KOPT-K1 (cell line): ENCODE results near the gene EBF4.

Experiments used
- H3K27ac ChIP-seq: fragments of 200-600 bp; sonication (generic); 2 replicates; pipeline ENCODE4 v1.5.1; 2016; ENCODE audit warnings: antibody characterized with exemption, mild to moderate bottlenecking, low read depth, low read length; ENCODE audit not compliant: poor library complexity, severe bottlenecking
- H3K36me3 ChIP-seq: fragments of 200-600 bp; sonication (generic); 2 replicates; pipeline ENCODE4 v1.5.1; 2017; ENCODE audit warnings: antibody characterized with exemption, mild to moderate bottlenecking, low read length, moderate library complexity; ENCODE audit not compliant: insufficient read depth
- H3K9me3 ChIP-seq: fragments of 200-600 bp; sonication (generic); 2 replicates; pipeline ENCODE4 v1.5.1; 2017; ENCODE audit warnings: antibody characterized with exemption, low read length, mild to moderate bottlenecking; ENCODE audit not compliant: insufficient read depth, poor library complexity, severe bottlenecking

EBF4 gene

DNA sequence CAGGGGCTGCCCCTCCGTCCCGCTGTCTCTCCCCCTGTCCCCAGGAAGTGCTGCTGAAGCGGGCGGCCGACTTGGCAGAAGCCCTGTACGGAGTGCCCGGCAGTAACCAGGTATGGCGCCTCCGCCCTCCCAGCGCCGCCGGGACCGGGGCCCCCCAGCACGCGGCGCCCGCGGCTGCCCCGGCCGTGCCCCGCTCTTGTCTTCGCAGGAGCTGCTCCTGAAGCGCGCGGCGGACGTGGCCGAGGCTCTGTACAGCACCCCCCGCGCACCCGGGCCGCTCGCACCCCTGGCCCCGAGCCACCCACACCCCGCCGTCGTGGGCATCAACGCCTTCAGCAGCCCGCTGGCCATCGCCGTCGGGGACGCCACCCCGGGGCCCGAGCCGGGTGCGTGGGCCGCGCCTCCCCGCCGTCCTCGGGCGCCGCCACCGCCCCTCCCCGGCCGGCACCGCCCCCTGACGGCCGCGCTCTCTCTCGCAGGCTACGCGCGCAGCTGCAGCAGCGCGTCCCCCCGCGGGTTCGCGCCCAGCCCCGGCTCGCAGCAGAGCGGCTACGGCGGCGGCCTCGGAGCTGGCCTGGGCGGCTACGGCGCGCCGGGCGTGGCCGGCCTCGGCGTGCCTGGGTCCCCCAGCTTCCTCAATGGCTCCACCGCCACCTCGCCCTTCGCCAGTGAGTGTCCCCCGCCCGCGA lies 59.4 kb downstream of the EBF4 start:
- no peaks in the 10 kb centered on the region for H3K9me3 ChIP-seq
- H3K27ac ChIP-seq: no peak overlapping the region
- no peaks in the 10 kb centered on the region for H3K36me3 ChIP-seq

DNA sequence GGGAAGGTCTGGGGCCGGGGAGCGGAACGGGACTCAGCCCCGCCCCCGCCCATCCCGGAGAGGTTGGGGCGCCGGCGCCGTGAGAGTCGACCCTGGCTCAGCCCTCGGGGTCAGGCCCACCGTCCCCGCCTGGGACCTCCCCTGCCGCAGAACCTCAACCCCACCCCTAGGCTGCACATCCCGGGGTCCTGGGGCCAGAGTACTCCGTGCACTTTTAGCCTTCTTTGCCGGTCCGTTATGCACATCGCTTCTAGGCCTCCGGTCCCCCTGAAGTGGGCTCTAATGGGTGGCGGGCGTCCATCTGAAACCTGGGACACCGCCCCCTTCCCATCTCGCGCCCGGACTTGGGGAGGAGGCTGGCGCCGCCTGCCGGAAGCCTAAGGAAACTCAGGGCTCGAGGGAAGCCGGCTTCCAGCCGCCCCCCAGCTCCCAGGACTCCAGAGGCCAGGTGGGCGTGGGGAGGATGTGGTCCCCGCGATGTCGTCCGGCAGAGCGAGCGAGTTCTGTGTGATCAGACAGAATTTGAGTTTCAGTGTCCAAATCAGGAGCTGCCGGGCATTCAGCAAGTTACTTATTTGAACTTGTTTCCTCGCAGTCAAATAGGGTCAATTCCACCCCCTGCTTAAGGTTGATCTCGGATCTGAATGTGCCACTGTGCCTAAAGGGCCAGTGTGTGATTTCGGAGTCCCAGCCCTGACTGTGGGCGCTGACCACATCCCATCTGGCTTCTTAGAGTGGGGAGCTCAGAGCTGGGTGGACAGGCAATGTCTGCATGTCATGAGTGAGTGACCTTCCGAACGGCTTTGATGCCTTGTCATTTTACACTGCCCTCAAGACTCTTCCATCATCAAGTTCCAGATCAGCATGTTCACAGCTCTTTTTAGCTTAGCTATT lies 60.2 kb downstream of the EBF4 start:
- Histone ChIP-seq H3K27ac (no peak overlapping the region), H3K9me3 (no peaks in the 10 kb centered on the region), H3K36me3 (no peaks in the 10 kb centered on the region)

DNA sequence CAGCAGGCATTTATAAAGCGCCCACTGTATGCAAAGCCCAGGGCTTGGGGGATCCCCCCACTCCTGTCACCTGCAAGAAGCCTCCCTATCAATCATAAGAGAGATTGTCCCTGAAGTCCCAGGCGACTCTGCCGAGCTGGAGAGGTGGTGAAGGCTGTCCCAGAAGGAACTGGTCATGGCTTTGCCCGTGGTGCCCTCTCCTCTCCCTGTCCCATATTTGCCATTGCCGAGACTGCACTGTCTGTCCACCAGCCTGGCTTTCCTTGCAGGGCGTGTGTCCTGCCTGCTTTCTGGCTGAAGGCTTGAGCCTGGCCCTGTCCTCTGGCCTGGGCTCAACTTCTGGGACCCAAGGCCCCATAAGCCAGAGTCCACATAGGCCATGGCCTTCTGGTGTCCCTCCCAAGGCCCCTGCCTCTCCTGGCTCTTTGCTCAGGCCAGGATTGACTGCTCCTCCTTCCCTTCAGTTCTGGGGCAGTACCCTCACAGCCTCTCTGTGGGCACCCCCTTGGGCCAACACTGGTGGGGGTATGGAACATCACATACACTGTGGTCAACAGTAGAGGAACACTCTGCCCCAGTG lies 61.0 kb downstream of the EBF4 start:
- Histone ChIP-seq H3K27ac (no peak overlapping the region), H3K36me3 (no peaks in the 10 kb centered on the region), H3K9me3 (no peaks in the 10 kb centered on the region)

DNA sequence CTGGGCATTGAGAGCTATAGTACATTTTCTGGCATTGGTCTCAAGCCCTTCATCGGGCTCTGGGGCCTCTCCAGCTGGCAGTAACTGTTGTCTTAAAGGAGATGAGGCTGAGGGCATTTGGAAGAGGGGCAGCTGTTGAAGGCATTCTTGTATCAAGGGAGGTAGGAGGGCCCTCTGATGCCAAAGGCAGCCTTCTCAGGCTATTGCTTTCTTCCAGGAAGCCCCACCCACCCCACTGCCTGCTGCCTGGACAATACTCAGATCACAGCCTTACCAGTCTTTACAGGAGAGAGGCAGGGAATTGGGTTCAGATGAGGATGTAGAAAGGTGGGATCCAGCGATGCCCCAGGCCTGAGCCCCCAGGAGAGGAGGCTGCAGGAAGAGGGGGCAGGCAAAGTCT lies 61.8 kb downstream of the EBF4 start:
- no peaks in the 10 kb centered on the region for H3K36me3 ChIP-seq
- H3K27ac ChIP-seq: no peak overlapping the region
- no peaks in the 10 kb centered on the region for H3K9me3 ChIP-seq

DNA sequence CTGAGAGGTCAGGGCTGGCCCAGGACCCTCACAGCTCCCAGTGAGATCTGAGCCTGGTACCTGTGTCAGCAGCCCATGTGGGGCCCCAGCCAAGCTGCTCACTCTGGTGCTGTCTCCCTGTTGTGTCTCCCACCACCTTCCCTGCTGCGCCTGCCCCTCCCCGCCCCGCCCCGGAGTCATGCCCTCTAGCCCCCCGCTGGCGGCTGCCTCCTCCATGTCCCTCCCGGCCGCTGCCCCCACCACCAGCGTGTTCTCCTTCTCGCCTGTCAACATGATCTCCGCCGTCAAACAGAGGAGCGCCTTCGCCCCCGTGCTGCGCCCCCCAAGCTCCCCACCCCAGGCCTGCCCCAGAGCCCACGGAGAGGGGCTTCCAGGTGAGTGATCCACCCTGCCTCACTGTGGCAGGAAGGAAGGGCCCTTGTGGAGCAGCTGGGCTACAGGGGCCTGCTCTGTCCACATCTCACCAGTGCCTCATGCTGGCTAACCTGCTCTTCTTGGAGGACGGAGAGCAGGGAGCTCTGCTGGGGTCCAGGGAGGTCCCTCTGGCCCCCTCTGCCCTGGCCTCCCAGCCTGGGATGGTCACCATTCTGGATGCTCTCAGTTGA lies 63.0 kb downstream of the EBF4 start:
- H3K36me3 ChIP-seq: no peaks in the 10 kb centered on the region
- H3K9me3 ChIP-seq: no peaks in the 10 kb centered on the region

DNA sequence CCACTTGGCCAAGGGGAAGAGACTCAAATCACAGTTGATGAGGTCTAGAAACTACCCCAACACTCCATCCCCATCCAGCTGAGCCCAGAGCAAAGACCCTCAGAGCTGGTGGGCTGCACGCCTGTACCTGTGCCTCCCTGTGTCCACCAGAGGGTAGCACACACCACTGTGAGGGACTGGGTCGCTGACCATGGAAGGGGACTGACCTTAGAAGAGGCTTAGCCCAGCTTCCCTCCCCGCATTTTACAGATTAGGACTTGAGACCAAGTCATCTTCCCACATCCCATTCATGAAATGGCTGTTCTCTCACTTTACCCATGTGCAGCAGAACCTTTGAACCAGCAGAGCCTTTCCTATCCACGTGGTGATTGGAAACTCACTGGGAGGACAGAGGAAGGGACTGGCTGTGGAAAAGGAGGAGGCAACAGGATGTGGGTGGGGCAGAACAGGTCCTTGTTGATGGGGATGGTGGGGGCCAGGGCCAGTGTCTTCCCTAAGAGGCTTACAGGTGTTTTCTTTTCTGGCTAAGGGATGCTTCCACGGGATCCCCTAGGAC lies 63.6 kb downstream of the EBF4 start:
- no peak overlapping the region for H3K27ac ChIP-seq

More for the DNA sequence above, 63.0 kb downstream of the EBF4 start:
- H3K27ac ChIP-seq: no peak overlapping the region

DNA sequence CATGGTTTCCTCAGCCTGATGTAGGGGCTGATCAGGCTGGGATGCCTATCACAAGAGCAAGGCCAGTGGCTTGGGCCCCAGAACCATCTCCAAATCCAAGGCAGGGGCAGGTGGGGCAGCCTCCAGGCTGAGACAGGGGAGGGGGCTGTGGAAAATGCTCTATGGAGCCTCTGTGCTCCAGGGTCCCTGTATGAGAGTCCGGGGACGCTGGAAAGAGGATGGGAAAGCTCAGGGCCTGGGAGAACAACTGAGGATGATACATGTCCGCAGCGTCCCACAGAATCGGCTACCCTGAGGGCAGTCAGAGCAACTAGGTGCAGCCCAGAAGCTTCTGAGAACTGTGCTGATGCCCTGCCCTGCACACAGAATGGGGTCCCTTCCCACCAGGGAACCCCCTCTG lies 64.4 kb downstream of the EBF4 start:
- H3K27ac ChIP-seq: no peak overlapping the region
- no peaks in the 10 kb centered on the region for H3K36me3 ChIP-seq
- no peaks in the 10 kb centered on the region for H3K9me3 ChIP-seq

More for the DNA sequence above, 63.6 kb downstream of the EBF4 start:
- Histone ChIP-seq H3K36me3 (no peaks in the 10 kb centered on the region), H3K9me3 (no peaks in the 10 kb centered on the region)

DNA sequence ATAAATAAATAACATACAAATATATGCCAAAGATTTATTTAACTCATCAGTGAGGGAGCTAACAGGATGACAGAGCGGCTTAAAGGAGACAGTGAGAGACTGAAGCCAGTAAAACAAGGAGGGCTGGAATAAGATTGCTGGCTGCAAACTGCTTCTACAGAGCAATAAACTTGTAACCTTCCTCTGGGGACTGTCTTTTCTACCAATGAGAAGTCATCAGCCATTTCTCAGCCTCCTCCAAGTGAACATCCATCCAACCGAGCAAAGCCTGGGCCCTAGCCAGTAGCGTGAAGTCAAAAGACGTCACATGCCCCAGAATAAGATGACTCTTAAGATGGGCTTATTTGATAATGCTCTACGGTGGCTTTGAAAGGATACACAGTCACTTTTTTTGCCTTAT lies 65.4 kb downstream of the EBF4 start:
- Histone ChIP-seq H3K27ac (no peak overlapping the region), H3K9me3 (no peaks in the 10 kb centered on the region), H3K36me3 (no peaks in the 10 kb centered on the region)

DNA sequence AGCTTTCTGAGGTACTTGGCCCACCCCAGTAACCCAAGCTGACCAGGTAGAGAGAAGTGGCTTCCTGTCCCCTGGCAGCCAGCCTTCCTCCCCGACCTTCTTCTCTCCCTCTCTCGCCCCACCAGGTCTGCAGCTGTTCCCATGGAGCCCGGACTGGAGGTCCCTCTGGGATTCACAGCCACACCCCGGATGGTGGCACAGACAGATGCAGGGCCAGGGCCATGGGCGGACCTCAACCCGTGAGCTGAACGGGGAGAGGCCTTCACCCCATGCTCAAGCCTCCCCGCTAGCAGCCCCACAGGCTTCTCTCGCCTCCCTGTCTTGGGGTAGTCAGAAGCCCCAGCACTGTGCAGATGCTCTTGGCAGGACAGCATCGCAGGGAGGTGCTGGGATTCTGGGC lies 66.6 kb downstream of the EBF4 start:
- no peaks in the 10 kb centered on the region for H3K9me3 ChIP-seq
- no peaks in the 10 kb centered on the region for H3K36me3 ChIP-seq
- no peak overlapping the region for H3K27ac ChIP-seq

DNA sequence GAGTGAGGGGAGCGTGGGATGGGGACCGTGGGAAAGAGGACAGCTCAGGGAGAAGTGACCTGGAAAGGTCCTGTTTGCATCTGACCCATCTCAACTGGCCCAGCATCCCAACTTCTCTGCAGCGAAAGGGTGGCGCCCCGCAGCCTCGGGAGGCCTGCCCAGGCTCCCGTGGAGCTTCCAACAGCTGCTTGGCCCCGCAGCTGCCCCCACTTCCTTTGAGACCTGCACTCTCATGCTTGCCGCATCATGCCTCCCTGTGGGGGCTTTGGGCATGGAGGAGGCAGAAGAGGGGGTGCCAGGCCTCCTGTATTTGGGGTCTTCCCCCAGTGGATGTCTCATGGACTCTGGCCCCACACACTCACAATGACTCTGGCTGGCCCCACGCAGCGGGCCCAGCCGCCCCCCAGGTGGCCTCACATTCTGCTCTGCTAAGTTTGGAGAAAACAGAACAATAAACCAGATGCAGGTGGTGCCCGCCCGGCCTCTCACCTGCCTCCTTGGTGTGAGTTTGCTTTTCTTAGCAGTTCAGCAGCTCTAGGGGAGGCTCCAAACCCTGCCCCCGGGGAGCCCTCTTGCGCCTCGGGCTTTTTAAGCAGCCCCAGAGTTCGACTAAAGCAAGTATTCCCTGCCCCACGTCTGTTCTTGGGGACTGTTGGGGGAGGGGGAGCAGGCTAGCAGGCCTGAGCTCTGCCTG lies 67.2 kb downstream of the EBF4 start:
- H3K27ac ChIP-seq: no peak overlapping the region
- no peaks in the 10 kb centered on the region for H3K9me3 ChIP-seq

DNA sequence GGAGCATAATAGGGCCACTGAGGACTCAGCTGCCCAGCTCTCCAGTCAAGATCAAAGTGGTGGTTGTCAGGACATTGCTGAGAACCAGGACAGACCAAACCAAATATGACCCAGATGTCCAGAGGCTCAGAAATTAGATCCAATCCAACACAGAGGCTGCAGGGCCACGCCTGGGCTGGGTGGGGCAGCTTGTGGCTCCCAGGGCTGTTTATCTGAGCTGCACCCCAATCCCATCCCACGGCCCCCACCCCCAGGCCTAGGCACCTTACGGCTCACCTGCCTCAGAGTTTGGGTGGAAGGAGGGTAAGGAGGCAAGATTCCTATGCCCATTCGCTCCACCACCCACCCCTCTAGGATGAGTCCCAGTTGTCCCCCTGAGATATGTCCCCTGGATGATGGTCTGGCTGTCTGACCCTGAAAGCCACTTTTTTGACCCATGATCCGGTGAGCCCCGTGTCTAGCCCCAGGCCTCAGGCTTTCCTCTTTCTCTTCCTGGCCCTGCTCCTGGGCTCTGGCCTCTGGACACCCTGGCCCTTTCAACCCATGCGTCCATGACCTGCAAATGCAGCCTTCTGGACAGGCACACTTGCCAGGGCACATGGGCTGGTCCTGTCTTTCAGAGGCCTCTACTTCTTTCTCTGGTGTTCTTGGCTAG lies 67.8 kb downstream of the EBF4 start:
- Histone ChIP-seq H3K27ac (no peak overlapping the region), H3K36me3 (no peaks in the 10 kb centered on the region), H3K9me3 (no peaks in the 10 kb centered on the region)

More for the DNA sequence above, 67.2 kb downstream of the EBF4 start:
- H3K36me3 ChIP-seq: no peaks in the 10 kb centered on the region

DNA sequence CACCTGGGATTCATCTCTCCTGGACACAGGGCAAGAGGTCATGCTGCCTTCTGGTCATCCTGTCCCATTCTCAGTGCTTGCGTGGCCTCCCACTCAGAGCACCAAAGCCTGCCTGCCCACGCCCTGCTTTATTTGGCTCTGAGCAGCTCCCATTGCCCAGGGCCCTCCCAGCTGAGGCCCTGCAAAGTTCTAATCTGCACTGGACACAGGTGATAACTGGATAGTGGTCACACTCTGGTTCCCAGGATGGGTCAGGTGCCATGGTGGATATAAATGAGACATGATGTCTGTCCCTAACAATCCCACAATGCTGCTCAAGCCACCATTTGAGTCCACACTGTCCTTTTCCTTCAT lies 68.3 kb downstream of the EBF4 start:
- no peaks in the 10 kb centered on the region for H3K9me3 ChIP-seq
- H3K36me3 ChIP-seq: no peaks in the 10 kb centered on the region
- H3K27ac ChIP-seq: no peak overlapping the region

DNA sequence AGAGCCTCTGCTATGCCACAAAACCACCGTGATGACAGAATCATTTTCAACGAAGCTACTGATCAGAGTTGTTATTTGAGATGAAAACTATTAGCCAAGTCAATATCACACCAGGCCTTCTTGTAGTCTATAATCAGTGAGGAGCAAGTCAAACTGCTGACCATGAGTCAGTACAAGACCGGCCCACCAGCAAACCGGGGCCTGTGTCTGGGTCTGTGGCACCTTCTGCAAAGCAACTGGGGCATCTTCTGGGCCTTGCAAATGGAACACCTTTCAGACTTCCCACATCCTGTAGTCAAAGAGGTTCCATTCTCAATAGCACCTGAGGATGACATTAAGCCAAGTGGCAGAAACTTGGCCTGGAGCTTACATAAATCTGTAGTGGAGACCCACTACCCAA lies 69.3 kb downstream of the EBF4 start:
- Histone ChIP-seq H3K27ac (no peak overlapping the region), H3K36me3 (no peaks in the 10 kb centered on the region)

DNA sequence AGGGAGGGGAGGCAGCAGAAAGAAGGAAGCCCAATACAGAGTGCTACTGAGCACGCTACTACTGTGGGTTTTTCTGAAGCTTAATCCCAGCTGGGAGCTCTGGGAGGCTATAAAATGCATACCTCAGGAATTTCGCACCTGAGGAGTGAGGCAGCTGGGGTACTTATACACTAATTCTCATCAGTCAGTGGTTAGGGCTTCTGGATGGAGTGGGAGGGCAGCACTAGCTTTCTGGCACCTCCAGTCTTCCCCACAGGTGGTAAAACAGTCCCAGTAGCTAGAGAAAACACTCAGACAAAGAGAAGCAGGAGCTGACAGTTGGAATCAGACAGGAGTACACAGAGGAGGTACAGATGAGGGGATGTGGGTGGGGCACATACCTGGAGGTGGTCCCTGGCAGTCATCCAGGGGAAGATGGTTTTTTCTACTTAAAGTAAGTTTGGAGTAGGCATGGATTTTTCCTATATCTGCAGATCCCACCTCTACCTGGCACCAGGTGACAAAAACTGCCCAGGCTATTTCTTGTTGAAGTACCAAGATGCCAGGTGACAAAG lies 70.1 kb downstream of the EBF4 start:
- Histone ChIP-seq H3K36me3 (no peaks in the 10 kb centered on the region), H3K27ac (no peak overlapping the region), H3K9me3 (no peaks in the 10 kb centered on the region)

More for the DNA sequence above, 69.3 kb downstream of the EBF4 start:
- no peaks in the 10 kb centered on the region for H3K9me3 ChIP-seq
